Renal cortical epithelial cell (primary cell): ENCODE data around the gene LETM1. TPM values are rescaled to one million over a fixed set of nuclear protein-coding genes. Genes with fewer than 3 reads are reported as not detected.

Experiments
- DNase-seq: peaks from one replicate; pipeline ENCODE4 v3.0.0-alpha.2; 2011; ENCODE audit warnings: low read depth
- total RNA-seq: library from RNA; depleted of rRNA; stranded (reverse); fragments of >200 nt; gene quantifications from 2 replicates; pipeline ENCODE4 v1.2.3, GENCODE V29; 2014

LETM1 gene
- total RNA-seq, 1 donor from 2014 or later: 102 TPM

DNA sequence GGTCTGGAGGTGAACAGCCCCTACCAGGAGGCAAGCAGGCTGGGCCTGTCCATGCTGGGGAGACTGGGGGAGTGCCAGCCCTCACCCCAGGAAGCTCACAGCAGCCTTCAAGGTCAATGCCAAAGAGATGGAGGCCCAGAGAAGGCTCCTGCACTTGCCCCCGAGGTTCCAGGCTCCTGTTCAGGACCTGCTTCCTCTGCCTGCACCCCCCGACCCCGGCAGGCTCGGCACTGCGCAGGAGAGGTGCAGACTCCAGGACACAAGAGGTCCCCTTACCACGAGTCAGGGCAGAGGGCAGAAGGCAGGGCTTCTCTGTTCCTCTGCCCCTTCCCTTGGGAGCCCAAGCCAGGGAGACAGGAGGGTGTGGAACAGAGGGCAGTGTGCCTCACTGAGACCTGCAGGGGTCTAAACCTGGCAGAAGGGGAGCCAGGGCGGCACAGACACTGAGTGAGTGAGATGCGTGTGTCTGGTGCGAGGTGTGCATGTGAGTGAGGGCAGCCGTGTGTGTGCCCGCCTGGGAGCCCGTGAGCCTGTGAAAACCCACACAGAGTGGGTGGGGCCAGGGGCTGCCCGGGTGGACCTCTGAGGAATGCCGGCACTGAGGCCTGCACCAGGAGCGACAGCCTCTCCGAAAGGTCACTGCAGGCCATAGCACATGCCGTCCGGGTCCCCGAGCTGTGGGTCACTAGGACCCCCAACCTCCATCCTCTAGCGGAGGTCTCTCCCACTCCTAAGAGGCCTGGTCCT is 93.5 kb downstream of the LETM1 start:
- DNase-seq: no peak

Other genes with a start within 250 kb of the LETM1 start
- gene FAM53A, start 171.8 kb downstream of the LETM1 start, total RNA-seq: 2.9 and 7.6 TPM in 2 replicates
- gene SLBP, start 143.8 kb downstream of the LETM1 start, total RNA-seq: 51.9 and 106 TPM in 2 replicates
- gene TMEM129, start 134.8 kb downstream of the LETM1 start, total RNA-seq: 60.8 and 88.7 TPM in 2 replicates
- 5.4 and 7.6 TPM in 2 replicates for gene TACC3, start 134.6 kb downstream of the LETM1 start, total RNA-seq
- gene FGFR3, start 62.9 kb downstream of the LETM1 start, total RNA-seq: 1.4 and 3.7 TPM in 2 replicates
- 62.0 and 67.7 TPM in 2 replicates for gene NSD2, start 15.2 kb upstream of the LETM1 start, total RNA-seq
- gene NELFA, start 152.8 kb upstream of the LETM1 start, total RNA-seq: 10.2 and 19.1 TPM in 2 replicates
- gene NAT8L, start 203.2 kb upstream of the LETM1 start, total RNA-seq: 0.17 and 1.2 TPM in 2 replicates